ENCODE measurements around the gene ADARB2.

The ADARB2 gene

DNA sequence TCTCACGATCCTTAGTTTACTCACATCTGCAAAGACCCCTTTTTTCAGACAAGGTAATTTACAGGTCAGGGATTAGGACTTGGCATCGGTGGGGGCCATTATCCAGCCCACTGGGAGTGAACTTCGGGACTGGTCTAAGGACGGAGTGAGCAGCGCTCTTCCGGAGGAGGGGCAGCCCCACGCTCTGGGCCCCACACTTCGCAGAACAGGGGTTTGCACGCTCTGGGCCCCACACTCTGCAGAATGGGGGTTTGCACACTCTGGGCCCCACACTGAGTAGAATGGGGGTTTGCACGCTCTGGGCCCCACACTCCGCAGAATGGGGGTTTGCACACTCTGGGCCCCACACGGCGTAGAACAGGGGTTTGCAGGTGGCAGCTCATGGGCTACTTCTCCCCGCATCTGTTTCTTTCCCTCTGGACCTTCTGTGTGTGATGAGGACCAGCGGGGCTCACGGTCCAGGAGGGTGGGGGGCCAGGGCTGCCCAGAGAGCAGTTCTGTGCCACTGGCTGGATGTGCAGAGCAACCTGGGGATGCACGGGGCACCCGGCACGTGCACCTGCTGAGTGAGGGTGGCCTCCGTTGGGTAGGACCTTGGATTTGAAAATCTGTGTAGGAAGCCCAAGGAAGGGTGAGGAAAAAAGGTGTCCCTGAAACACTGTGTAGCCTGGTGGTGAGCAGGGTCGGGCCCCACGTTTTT lies 546.4 kb downstream of the ADARB2 start:
- no peak for DNase-seq

DNA sequence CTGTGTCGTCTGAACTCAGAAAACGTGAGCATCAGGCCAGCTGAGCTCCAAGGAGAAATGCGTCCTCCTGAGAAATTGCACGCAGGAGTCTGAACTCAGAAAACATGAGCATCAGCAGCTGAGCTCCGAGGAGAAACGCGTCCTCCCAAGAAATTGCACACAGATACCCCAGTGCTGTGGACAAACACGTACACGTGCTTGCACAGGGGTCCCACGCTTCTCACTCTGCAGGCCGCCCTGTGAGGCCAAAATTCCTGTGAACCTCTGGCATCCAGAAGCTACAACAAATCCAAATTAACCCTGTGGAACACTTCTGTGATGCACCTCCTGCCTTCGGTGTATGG lies 547.3 kb downstream of the ADARB2 start:
- no peak for DNase-seq

DNA sequence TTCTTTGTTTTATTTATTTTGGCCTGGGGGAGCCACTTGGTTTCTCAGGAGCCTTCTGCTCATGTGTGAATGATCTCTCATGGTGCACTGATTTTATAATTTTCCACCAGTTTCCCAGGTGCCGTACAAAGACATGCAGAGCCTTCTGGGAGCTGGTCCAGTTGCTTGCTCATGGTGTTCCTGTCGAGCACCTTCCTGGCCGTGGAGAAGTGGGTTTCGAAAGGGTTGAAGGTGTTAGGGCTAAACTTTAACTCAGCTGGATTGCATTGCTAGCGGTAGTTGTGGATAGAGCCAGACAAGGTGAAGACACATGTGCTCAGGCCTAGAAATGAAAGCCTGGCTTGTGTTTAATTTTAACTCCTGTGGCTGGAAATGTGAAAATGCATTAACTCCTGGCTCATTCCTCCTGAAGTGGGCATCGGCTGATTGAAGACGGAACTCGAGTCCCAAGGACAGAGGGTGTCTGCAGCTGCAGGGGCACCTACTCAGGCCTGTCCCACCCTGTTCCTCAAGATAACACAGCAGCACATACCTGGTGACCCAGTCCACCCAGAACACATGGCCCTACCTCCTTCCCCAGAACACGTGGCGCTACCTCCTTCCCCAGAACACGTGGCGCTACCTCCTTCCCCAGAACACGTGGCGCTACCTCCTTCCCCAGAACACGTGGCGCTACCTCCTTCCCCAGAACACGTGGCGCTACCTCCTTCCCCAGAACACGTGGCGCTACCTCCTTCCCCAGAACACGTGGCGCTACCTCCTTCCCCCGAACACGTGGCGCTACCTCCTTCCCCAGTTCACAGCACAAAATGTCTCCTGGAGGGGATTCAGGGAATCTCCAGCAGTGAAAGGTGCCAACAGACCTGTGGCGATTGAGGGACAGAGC lies 547.9 kb downstream of the ADARB2 start:
- DNase-seq, result no peak

GRCh38 chr10:1188558-1189135 lies 548.7 kb downstream of the ADARB2 start:
- DNase-seq, result no peak

GRCh38 chr10:1187855-1188557 lies 549.3 kb downstream of the ADARB2 start:
- DNase-seq, result no peak

GRCh38 chr10:1187151-1187854 lies 550.0 kb downstream of the ADARB2 start:
- no peak for DNase-seq

DNA sequence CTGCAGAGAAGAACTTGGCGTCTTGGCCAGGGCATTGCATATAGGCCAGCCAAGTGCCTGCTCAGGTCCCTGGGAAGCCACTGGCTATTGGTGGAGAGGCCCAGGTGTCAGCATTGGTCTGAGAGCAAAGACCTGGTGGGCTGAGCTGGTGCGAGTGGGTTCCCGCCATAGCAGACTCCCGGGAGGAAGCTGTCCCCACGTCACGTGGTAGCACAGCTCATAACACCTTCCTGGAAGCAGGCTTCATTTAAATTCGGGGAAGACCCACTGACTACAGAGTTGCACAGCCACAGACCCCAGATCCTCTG lies 550.7 kb downstream of the ADARB2 start:
- no peak for DNase-seq

DNA sequence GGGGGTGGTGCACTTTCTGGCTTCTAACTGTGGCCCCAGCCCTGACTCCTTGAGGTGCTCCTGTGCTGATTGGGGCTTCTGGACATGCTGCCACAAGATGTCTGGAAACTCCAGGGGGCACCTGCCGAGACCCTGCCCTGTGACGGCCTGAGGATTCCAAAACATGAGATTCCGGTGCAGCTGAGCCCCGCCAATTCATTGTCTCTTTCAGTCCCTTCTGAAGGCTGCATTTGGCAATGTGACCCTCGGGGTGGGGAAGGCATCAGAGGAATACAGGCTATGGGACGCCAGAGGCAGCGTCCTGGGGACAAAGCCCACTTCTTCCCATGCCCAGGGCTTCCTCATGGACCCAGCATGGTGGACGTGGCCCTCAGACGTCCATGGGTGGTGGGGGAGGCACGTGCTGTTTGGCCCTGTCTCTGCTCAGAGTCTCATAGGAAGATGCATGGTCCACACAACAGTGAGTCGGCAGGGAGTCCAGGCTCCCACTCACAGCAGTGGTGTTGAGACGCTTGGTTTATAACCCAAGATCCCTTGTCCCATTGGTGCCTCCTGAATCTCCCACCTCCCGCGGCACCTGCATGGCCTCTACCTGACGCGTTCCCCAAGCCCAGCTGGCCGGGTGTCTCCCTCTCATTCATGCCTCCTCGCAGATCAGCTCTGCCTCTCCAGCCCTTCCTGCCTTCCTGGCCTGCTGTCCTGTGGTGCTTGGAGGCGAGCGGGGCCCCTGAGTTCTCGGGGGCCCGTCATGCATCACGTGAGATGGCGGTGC lies 551.2 kb downstream of the ADARB2 start:
- no peak for DNase-seq

DNA sequence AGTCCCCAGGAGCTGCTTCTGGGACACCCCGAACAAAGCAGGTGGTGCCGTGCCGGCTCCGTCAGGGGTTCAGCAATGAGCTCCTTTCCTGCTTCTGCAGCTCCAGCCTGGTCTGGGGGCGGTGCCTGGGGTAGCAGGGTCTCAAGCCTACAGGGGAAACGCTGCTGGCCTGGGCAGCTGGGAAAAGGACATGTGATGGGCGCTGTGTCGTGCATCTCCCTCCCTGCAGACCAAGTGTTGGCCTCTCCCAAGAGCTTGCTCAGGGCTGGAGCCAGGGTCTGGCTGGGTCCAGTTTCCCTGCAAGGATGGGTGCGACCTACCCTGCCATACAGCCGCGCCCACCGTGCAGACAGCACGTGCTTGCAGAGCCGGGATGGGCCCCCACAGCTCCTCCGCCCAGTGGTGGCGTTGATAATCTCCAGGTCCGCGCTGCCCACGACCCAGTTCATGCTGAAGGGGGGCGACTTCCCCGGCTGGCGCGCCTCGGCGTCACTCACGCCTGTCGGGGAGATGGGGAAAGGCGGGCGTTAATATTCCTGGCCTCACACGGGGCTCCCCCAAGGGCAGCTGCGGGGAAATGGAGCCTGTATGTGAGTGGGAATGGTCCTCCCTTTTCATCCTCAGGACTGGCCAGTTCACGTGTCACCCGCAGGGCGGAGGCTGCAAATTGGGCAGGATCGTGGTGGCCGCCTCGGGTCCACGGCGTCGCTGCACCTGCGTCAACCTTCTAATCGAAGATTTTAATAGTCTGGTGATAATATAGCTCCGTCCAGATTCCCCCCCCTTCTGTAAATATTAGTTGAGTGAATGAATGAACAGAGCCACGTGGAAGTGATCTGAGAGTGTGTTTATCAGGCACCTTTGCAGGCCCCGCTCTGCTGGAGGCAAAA lies 552.5 kb downstream of the ADARB2 start:
- DNase-seq, result no peak

DNA sequence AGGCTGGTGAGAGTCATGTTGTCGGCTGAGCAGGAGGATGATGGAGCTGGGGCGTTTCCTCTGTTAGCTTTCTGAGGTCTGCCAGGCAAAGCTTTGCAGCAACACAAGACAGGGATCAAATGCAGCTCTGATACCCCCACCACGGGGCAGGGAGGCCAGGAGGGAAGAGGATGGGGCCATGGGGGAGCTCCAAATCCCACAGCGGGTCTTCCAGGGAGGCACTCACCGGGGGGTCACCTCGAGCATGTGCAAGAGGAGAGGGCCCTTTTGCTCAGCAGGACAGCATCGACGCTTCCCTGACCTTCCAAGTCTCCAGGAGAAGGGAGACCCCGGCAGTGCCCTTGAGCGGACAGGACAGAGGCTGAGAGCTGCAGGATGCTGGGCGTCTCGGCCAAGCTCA lies 553.6 kb downstream of the ADARB2 start:
- DNase-seq, result no peak

- DNase-seq, result no peak
These were observed 554.3 kb downstream of the ADARB2 start for GRCh38 chr10:1183033-1183396.

GRCh38 chr10:1182280-1183032 lies 554.9 kb downstream of the ADARB2 start:
- no peak for DNase-seq

GRCh38 chr10:1180836-1181235 lies 556.5 kb downstream of the ADARB2 start:
- no peak for DNase-seq

- DNase-seq, result no peak
These were observed 557.1 kb downstream of the ADARB2 start for GRCh38 chr10:1180071-1180730.

GRCh38 chr10:1179346-1180070 lies 557.8 kb downstream of the ADARB2 start:
- DNase-seq, result no peak

- no peak for DNase-seq
These were observed 558.8 kb downstream of the ADARB2 start for GRCh38 chr10:1178506-1178905.

- DNase-seq, result no peak
These were observed 559.4 kb downstream of the ADARB2 start for GRCh38 chr10:1177936-1178335.

GRCh38 chr10:1175956-1176565 lies 561.3 kb downstream of the ADARB2 start:
- no peak for DNase-seq

- DNase-seq, result no peak
These were observed 563.3 kb downstream of the ADARB2 start for GRCh38 chr10:1174022-1174421.

All from AML-193 (cell line).